Measurements from ENCODE around the gene SUPV3L1. TPM values are rescaled to one million over a fixed set of nuclear protein-coding genes. Genes with fewer than 3 reads are reported as not detected.

The SUPV3L1 gene
- total RNA-seq, 1 donor from 2014 or later = 36.6 TPM

DNA sequence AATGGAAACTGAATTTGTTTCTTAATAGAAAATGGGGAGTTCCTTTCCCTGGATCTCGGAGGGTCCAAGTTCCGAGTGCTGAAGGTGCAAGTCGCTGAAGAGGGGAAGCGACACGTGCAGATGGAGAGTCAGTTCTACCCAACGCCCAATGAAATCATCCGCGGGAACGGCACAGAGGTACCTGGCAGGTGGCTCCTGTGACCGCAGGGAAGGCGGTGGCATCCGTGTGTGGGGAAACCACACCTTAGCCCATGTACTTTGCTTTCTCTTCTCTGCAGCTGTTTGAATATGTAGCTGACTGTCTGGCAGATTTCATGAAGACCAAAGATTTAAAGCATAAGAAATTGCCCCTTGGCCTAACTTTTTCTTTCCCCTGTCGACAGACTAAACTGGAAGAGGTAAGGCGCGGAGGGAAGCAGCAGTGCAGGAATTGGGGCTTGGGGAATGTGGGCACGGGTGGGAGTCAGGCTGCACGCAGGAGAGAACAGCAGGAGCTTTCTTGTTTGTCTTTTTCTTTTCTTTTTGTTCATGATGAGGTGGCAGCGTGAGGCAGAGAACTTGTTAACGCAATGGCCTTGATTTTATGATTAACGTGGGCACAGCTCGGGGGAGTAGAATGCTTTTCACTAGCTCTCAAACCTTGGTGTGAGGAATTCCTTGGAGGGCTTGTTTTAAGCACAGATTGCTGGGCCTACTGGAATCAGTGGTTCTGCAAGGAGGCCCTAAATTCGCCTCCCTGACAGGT, 52.9 kb downstream of the SUPV3L1 start:
- DNase-seq (ENCODE audit: extremely low spot score, unreplicated experiment) = no peak

DNA sequence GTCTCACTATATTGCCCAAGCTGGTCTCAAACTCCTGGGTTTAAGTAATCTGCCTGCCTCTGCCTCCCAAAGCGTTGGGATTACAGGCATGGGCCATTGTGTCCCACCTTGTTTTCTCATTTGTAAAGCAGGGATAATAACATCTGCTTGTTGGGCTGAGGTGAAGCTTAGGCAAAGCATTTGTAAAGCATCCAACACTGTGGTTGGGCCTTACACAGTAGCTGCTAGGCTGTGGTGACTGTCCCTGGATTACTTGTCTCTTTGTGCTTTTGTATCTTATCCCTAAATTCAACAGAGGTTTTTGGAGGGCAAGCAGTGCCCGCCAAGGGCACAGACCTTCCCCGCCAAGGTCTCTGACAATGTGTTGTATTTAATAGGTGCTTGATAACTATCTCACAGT, 54.4 kb downstream of the SUPV3L1 start:
- TF ChIP-seq, protein P1, sequence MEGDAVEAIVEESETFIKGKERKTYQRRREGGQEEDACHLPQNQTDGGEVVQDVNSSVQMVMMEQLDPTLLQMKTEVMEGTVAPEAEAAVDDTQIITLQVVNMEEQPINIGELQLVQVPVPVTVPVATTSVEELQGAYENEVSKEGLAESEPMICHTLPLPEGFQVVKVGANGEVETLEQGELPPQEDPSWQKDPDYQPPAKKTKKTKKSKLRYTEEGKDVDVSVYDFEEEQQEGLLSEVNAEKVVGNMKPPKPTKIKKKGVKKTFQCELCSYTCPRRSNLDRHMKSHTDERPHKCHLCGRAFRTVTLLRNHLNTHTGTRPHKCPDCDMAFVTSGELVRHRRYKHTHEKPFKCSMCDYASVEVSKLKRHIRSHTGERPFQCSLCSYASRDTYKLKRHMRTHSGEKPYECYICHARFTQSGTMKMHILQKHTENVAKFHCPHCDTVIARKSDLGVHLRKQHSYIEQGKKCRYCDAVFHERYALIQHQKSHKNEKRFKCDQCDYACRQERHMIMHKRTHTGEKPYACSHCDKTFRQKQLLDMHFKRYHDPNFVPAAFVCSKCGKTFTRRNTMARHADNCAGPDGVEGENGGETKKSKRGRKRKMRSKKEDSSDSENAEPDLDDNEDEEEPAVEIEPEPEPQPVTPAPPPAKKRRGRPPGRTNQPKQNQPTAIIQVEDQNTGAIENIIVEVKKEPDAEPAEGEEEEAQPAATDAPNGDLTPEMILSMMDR (conservative IDR thresholded peaks at IDR 0.05) = no peak
- H3K4me3 Mint-ChIP-seq = no peak overlapping the region
- H3K36me3 Mint-ChIP-seq = no peaks in the 10 kb centered on the region
- H3K9me3 Mint-ChIP-seq = no peaks in the 10 kb centered on the region
- H3K27ac Mint-ChIP-seq = no peak overlapping the region
- peaks cover 11% of the 10 kb centered on the region for H3K27me3 Mint-ChIP-seq
- H3K4me1 Mint-ChIP-seq (ENCODE audit: unreplicated experiment) = peaks cover 10% of the 10 kb centered on the region
- no peak for DNase-seq (ENCODE audit: extremely low spot score, unreplicated experiment)

More for the DNA sequence above, 52.9 kb downstream of the SUPV3L1 start:
- Mint-ChIP-seq H3K9me3 (no peaks in the 10 kb centered on the region), H3K27ac (peak overlapping the region; percentile 76), H3K27me3 (peaks cover 11% of the 10 kb centered on the region), H3K4me1 (ENCODE audit: unreplicated experiment) (peaks cover 10% of the 10 kb centered on the region), H3K36me3 (no peaks in the 10 kb centered on the region), H3K4me3 (peak overlapping the region; percentile 6)
- TF ChIP-seq, protein P1 (conservative IDR thresholded peaks at IDR 0.05) = no peak

DNA sequence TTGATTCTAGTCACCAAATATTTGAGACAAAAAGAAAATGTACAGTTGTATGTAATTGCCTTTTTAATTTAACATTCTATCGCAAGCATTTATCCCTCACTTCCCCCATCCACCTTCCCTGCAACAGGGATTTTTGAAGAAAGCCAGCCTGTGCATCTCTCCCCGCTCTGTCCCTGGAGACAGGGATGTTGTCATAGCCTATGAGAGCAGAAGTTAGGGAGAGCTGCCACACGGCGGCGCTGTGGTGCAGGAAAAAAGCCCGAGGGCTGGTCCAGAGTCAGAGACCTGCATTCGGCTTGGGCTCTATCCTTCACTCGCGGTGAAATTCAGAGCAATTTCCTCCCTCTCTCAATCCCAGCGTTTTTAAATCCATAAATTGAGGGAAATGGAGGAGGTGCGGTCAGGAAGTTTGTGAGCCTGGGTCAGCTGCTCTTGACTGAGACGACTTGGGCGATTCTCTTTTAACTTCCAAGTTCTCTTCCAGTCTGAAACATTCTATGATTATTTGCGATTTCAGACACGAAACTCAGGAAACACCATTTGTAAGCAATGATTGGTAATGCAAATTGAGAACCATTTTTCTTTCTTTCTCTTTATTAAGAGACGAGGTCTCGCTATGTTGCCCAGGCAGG, 57.6 kb downstream of the SUPV3L1 start:
- Mint-ChIP-seq H3K27ac (no peak overlapping the region), H3K4me1 (ENCODE audit: unreplicated experiment) (peaks cover 6% of the 10 kb centered on the region), H3K36me3 (no peaks in the 10 kb centered on the region), H3K4me3 (no peak overlapping the region), H3K9me3 (no peaks in the 10 kb centered on the region), H3K27me3 (peaks cover 5% of the 10 kb centered on the region)
- peak; percentile 90 for DNase-seq (ENCODE audit: extremely low spot score, unreplicated experiment)
- TF ChIP-seq, protein P1 (conservative IDR thresholded peaks at IDR 0.05) = peak; percentile 96

DNA sequence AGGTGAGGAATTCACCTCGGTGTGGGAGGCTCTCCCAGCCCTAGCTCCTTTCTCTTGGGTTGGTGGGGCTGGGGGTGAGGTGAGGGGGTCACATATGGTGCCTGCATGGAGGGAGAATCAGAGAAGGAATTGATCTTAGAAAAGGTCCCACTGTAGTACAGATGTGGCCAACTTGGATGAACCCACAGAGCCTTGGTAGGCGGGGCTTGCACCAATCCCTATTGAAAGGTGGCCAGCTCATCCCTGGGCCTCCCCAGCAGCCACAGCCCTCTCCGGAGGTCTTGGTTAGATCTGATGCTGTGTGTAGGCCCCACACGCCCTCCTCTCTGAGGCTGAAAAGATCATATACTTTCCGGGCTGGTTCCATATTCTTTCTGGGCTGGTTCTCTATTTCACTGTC, 59.1 kb downstream of the SUPV3L1 start:
- TF ChIP-seq, protein P1 (conservative IDR thresholded peaks at IDR 0.05) = no peak
- Mint-ChIP-seq H3K4me1 (ENCODE audit: unreplicated experiment) (no peaks in the 10 kb centered on the region), H3K9me3 (no peaks in the 10 kb centered on the region), H3K4me3 (no peak overlapping the region), H3K36me3 (no peaks in the 10 kb centered on the region), H3K27ac (no peak overlapping the region), H3K27me3 (peaks cover 5% of the 10 kb centered on the region)
- DNase-seq (ENCODE audit: extremely low spot score, unreplicated experiment) = no peak

DNA sequence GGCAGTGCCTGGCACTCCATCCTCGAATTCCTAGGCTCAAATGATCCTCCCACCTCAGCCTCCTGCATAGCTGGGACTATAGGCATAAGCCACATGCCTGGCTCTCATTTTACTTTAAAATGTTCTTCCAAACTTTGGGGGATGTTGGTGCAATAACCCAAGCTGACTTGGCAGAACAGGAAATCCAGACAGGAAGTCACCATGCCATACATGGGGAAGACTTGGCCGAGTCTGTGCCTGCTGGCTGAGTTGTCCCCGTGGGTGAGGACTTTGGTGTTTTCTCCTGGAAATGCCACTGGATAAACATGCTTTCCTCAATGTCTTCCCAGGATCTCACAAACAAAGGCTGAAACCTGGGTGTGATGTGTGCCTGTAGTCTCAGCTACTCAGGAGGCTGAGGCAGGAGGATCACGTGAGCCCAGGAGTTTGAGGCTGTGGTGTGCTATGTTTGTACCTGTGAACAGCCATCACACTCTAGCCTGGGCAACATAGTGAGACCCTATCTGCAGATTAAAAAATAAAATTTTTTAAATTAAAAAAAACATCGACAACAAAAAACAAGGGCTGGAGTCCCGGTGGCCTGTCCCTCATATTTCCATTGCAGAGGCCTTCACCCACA, 59.9 kb downstream of the SUPV3L1 start:
- Mint-ChIP-seq H3K36me3 (no peaks in the 10 kb centered on the region), H3K9me3 (no peaks in the 10 kb centered on the region), H3K4me1 (ENCODE audit: unreplicated experiment) (no peaks in the 10 kb centered on the region), H3K4me3 (no peak overlapping the region), H3K27ac (no peak overlapping the region), H3K27me3 (peaks cover 5% of the 10 kb centered on the region)
- TF ChIP-seq, protein P1 (conservative IDR thresholded peaks at IDR 0.05) = no peak
- DNase-seq (ENCODE audit: extremely low spot score, unreplicated experiment) = no peak
